Measurements from ENCODE around the gene GUCD1. TPM values are rescaled to one million over a fixed set of nuclear protein-coding genes. Genes with fewer than 3 reads are reported as not detected.
A peak's percentile ranks its signal among the peaks of the same experiment; 100 is the strongest.
"Not testable (repeated sequence)": the region's sequence is repeated elsewhere in the genome, so short reads cannot be mapped to it uniquely, and the experiment has no call there.

The GUCD1 gene
- 100 to 1,000 TPM; 115 to 188 TPM for total RNA-seq
- polyA plus RNA-seq (ENCODE audit: insufficient read length in 6 of 6): 100 to 1,000 TPM in 1 of 6 donors, 10 to 100 TPM in 5; 81.7 to 109 (median 88.7) TPM
- long read RNA-seq, donor 1, transcript GUCD1-206 (6 exons, 3,613 nt): major isoform, 12 of 49 reads
- long read RNA-seq, donor 1, transcript GUCD1-212 (2 exons, 510 nt): minor isoform, 6 of 49 reads
- long read RNA-seq, donor 1, partial matches to known transcripts: 26 of 49 reads
- long read RNA-seq, donor 1, other reads (novel, unspliced or antisense): 0 of 49 reads
- long read RNA-seq, donor 2, transcript GUCD1-206 (6 exons, 3,613 nt): major isoform, 7 of 437 reads
- long read RNA-seq, donor 2, partial matches to known transcripts: 199 of 437 reads
- long read RNA-seq, donor 2, other reads (novel, unspliced or antisense): 227 of 437 reads
- long read RNA-seq, donor 3, transcript GUCD1-206 (6 exons, 3,613 nt): major isoform, 9 of 12 reads
- long read RNA-seq, donor 3, partial matches to known transcripts: 0 of 12 reads
- long read RNA-seq, donor 3, other reads (novel, unspliced or antisense): 0 of 12 reads
- long read RNA-seq, donor 4, transcript GUCD1-206 (6 exons, 3,613 nt): major isoform, 9 of 22 reads
- long read RNA-seq, donor 4, partial matches to known transcripts: 0 of 22 reads
- long read RNA-seq, donor 4, other reads (novel, unspliced or antisense): 13 of 22 reads
- long read RNA-seq, donor 5, transcript GUCD1-206 (6 exons, 3,613 nt): major isoform, 5 of 27 reads
- long read RNA-seq, donor 5, transcript GUCD1-212 (2 exons, 510 nt): major isoform, 5 of 27 reads
- long read RNA-seq, donor 5, partial matches to known transcripts: 15 of 27 reads
- long read RNA-seq, donor 5, other reads (novel, unspliced or antisense): 0 of 27 reads
- long read RNA-seq, donor 6, partial matches to known transcripts: 219 of 226 reads
- long read RNA-seq, donor 6, other reads (novel, unspliced or antisense): 0 of 226 reads
- long read RNA-seq, donor 7, transcript GUCD1-206 (6 exons, 3,613 nt): major isoform, 5 of 176 reads
- long read RNA-seq, donor 7, partial matches to known transcripts: 169 of 176 reads
- long read RNA-seq, donor 7, other reads (novel, unspliced or antisense): 0 of 176 reads
- long read RNA-seq, donor 8, transcript GUCD1-206 (6 exons, 3,613 nt): major isoform, 9 of 37 reads
- long read RNA-seq, donor 8, partial matches to known transcripts: 23 of 37 reads
- long read RNA-seq, donor 8, other reads (novel, unspliced or antisense): 0 of 37 reads
- long read RNA-seq, donor 9: 0 reads
- long read RNA-seq, donor 10, partial matches to known transcripts: 0 of 8 reads
- long read RNA-seq, donor 10, other reads (novel, unspliced or antisense): 5 of 8 reads
- long read RNA-seq, donor 11, transcript GUCD1-206 (6 exons, 3,613 nt): major isoform, 6 of 23 reads
- long read RNA-seq, donor 11, partial matches to known transcripts: 6 of 23 reads
- long read RNA-seq, donor 11, other reads (novel, unspliced or antisense): 0 of 23 reads
- long read RNA-seq, donor 12, transcript GUCD1-206 (6 exons, 3,613 nt): major isoform, 6 of 9 reads
- long read RNA-seq, donor 12, partial matches to known transcripts: 0 of 9 reads
- long read RNA-seq, donor 12, other reads (novel, unspliced or antisense): 0 of 9 reads

DNA sequence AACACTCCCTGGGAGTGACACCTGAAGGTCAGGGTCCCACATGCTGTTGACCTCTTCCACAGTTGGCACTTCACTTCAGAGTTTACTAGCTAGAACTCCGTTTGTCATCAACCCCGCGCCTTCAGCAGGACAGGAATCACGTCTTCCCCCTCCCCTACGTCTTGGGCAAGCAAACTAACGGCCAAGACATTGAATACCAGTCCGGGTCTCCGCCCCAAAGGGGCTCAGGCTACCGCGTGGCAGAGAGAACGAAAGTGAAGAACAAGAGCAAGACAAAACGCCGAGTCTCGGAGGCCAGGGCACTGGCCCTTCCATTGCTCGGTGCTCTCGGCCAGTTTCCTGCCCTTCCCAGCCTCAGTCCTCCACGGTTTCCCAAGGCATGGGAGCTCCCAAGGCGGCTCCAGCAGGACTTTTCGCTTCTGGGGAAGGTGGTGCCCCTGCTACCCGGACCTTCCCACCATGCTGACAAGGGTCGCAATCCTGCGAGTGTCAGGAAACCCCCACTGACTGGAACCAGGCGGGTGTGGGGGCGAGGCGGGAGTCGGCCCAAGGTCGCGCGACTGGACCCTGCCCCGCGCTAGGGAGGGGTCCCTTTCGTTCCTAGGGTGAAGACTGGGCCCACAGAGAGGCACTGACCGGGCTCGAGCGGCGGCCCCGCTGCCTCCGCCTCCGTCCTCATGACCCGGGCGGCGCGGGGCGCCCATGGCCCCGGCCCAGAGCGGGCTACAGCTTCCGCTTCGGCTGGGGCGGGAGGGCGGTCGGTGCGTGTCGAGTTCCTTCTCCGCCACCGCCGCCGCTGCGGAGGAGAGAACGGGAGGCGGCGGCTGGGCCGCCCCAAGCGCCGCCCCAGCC is at the start of gene GUCD1:
Gene GUCD1, minus strand, starts transcription at position 826 of the 852 bp plus-strand sequence. Its CDS starts 147 bp downstream, at position 679.
- no peaks in the 10 kb centered on the region for H3K9me3 ChIP-seq
- TF ChIP-seq, protein P1, sequence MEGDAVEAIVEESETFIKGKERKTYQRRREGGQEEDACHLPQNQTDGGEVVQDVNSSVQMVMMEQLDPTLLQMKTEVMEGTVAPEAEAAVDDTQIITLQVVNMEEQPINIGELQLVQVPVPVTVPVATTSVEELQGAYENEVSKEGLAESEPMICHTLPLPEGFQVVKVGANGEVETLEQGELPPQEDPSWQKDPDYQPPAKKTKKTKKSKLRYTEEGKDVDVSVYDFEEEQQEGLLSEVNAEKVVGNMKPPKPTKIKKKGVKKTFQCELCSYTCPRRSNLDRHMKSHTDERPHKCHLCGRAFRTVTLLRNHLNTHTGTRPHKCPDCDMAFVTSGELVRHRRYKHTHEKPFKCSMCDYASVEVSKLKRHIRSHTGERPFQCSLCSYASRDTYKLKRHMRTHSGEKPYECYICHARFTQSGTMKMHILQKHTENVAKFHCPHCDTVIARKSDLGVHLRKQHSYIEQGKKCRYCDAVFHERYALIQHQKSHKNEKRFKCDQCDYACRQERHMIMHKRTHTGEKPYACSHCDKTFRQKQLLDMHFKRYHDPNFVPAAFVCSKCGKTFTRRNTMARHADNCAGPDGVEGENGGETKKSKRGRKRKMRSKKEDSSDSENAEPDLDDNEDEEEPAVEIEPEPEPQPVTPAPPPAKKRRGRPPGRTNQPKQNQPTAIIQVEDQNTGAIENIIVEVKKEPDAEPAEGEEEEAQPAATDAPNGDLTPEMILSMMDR (IDR thresholded peaks at IDR 0.05): no peak
- H3K4me3 ChIP-seq: peak within 1 kb of the TSS; percentile 95 to 100
- H3K4me1 ChIP-seq: peaks cover 21 to 73% of the 10 kb centered on the region in 2 donors
- H3K27ac ChIP-seq: peak within 1 kb of the TSS; percentile 98 to 99
- H3K27me3 ChIP-seq: no peaks in the 10 kb centered on the region
- H3K36me3 ChIP-seq: peaks cover 0 to 23% of the 10 kb centered on the region in 2 donors
- DNase-seq (peak in 2 of 4 donors; percentile 29 to 51), ATAC-seq (no peak)
- intact Hi-C loops (cut with DNase I): no loop called here

DNA sequence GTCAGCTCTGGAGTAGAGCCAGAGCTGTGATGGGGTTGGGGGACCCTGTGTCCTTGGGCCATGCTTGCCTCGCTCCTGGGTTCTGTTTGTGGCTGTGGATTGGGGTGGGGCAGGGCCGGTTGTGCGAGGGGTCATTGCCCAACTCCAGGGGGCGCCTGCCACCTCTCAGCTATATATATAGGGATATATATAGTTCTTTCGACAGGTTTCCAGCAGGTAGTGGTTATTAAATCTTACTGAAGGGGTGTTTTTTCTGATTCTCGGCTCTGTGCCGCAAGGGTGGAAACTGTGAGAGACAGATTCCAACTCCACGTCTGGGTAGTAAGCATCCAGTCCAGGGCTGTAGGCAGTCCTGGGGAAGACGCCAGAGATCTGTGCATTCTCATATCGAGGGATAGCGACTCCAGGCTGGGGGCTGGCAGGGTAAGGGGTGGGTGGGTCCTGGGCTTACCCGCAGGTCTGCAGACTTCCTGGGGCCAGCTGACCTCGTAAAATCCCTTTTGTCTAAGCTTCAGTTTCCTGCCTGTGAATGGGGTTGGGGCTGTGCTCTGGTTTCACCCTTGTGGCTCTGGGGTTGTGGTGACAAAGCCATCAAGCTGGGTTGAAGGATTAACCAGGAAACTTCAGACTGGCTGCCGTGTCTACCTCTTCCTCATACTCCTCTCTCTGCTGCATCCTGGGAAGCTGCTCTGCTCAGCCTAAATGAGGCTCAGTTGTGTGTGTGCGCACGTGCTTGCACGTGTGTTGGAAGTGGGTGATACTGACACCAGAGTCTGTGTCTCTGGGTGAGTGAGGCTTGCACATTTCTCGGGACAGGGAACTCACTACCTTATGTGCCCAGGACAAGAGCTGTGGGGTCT is 49.1 kb upstream of the GUCD1 start:
- H3K36me3 ChIP-seq; intact Hi-C loops (cut with DNase I); H3K9me3 ChIP-seq; H3K27me3 ChIP-seq; DNase-seq: not testable (repeated sequence)
- ATAC-seq: peak; percentile 52
- Histone ChIP-seq H3K4me3 (peak overlapping the region in 1 of 2 donors; percentile 37), H3K27ac (peak overlapping the region; percentile 7 to 78), H3K4me1 (peaks cover 7 to 52% of the 10 kb centered on the region in 2 donors)

DNA sequence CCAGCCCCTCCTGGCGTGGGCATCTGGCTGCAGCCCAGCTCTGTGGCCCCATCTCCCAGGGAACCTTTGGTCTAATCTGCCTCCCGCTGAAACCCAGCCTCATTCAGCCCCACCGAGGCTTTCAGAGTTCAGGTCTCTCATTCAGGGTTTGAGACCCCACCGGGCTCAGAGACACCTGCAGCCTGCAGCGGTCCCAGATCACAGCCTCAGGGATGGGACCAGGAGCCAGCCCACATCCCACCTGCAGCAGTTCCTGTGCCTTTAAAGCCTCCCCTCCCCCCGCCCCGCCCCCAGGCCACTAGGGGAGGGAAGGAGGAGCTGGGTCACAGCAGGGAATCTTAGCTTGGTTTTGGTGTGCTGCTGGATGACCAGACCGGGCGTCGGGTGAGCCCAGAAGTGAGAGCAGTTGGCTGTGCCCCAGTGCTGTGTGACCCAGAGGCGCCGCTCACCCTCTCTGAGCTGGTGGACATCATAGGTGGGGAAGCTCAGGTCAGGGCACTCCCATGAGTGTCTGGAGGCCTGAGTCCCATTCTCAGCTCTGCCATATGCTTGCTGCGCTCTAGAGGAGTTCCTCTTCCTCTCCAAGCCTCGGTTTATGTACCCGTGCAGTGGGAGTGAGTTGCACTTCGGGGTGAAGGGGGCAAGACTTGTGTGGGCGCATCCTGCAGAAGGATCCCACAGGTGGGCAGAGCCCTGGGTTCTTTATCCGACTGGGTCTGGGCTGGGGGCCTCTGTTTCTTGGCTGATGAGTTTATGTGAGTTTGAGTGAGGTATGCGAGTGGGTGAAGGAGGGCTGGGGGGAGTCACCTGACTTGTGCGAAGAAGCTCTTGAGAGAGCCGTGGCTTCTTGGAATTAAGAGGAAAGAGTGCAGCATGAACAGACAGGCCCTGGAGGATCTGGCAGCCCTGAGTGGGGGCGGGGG is 48.2 kb upstream of the GUCD1 start, which contains the start of gene GGT1:
Gene GGT1, plus strand, starts transcription at position 347 of the 923 bp plus-strand sequence. CDS start 7,889 bp downstream, outside the sequence.
- H3K27me3 ChIP-seq; H3K9me3 ChIP-seq; intact Hi-C loops (cut with DNase I); H3K36me3 ChIP-seq: not testable (repeated sequence)
- DNase-seq (peak in 1 of 4 donors; percentile 43), ATAC-seq (peak; percentile 35)
- Histone ChIP-seq H3K4me3 (peak within 1 kb of the TSS; percentile 7 to 37), H3K27ac (peak within 1 kb of the TSS; percentile 26 to 79), H3K4me1 (peaks cover 7 to 46% of the 10 kb centered on the region in 2 donors)

DNA sequence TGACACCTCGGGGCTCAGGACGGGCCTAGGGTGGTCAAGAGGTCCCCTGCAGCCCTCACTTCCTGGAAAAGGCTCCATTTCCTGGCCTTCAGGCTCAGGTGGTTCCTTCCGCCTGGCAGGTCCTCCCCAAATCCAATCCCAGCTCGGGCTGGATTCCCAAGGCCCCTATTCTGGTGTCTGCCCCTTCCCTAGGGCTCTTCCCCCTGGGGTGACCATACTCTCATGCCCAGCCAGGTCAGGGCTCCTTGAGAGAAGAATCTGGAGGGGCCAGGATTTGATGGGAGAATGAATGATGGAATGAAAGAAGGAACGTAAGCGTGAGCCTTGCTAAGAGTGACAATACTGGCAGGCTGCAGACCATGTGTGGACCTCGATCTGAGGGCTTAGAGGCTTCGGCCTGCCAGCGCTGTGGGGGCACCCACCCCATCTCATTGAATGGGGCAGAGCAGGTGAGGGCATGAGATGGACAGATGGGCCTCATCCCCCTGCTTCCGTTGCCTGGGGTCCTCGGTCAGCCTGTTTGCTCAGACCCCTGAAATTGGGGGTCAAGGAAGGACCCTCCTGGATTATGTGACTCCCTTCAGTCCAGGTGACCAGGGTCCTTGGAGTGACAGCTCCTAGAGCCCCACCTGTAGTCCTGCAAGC is 47.3 kb upstream of the GUCD1 start:
- H3K4me3 ChIP-seq; DNase-seq; intact Hi-C loops (cut with DNase I); H3K9me3 ChIP-seq; H3K36me3 ChIP-seq; H3K27me3 ChIP-seq; ATAC-seq: not testable (repeated sequence)
- peak overlapping the region; percentile 26 to 79 for H3K27ac ChIP-seq
- H3K4me1 ChIP-seq: peaks cover 7 to 37% of the 10 kb centered on the region in 2 donors
